IMR-90 (cell line): ENCODE results near the gene LRRC4.

Experiments
- BHLHE40 ChIP-seq: fragments of 150-350 bp; IDR thresholded peaks from 2 replicates; pipeline ENCODE4 v1.6.1; 2016; ENCODE audit warnings: mild to moderate bottlenecking, low read depth, low read length
- CEBPB ChIP-seq: IDR thresholded peaks from 2 replicates; pipeline ENCODE4 v1.6.1; 2012; ENCODE audit warnings: low read depth, low read length, improper control_type of control experiment
- FOS ChIP-seq: fragments of 150-350 bp; IDR thresholded peaks from 2 replicates; pipeline ENCODE4 v1.6.1; 2016; ENCODE audit warnings: low read depth, low read length
- POLR2A ChIP-seq: IDR thresholded peaks from 2 replicates; pipeline ENCODE4 v1.6.1; 2012; ENCODE audit warnings: mild to moderate bottlenecking, low read depth, low read length
- RAD21 ChIP-seq: IDR thresholded peaks from 2 replicates; pipeline ENCODE4 v1.6.1; 2012; ENCODE audit warnings: low read length, improper control_type of control experiment
- RFX5 ChIP-seq: IDR thresholded peaks from 2 replicates; pipeline ENCODE4 v1.8.0; 2012; ENCODE audit warnings: low read depth, mild to moderate bottlenecking, low read length, moderate library complexity
- TF ChIP-seq, protein P1 (sequence below): conservative IDR thresholded peaks from 2 replicates; pipeline ENCODE4 v1.5.1; 2012; ENCODE audit warnings: mild to moderate bottlenecking, low read depth, low read length, improper control_type of control experiment

DNA sequence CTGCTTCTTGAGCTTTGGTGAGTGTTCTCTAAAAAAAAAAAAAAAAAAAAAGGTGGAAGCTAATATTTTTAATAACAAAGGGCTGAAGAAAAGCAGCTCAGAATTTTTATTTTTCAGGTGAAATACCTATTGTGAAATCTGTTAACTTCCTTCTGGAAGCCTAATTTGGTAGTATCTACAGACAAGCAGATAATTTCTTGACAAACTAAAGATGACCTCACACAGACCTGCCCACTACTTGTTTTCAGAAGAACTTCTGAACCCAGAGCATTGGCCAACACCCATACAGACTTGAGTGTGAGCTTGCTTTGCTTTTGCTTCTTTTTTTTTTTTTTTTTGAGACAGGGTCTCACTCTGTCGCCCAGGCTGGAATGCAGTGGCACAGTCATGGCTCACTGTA, 31.2 kb downstream of the LRRC4 start:
- TF ChIP-seq POLR2A (no peak), RAD21 (no peak), RFX5 (no peak), BHLHE40 (no peak), FOS (no peak), CEBPB (peak; percentile 8; the same call in 1 of the 2 replicates)
- TF ChIP-seq, protein P1, sequence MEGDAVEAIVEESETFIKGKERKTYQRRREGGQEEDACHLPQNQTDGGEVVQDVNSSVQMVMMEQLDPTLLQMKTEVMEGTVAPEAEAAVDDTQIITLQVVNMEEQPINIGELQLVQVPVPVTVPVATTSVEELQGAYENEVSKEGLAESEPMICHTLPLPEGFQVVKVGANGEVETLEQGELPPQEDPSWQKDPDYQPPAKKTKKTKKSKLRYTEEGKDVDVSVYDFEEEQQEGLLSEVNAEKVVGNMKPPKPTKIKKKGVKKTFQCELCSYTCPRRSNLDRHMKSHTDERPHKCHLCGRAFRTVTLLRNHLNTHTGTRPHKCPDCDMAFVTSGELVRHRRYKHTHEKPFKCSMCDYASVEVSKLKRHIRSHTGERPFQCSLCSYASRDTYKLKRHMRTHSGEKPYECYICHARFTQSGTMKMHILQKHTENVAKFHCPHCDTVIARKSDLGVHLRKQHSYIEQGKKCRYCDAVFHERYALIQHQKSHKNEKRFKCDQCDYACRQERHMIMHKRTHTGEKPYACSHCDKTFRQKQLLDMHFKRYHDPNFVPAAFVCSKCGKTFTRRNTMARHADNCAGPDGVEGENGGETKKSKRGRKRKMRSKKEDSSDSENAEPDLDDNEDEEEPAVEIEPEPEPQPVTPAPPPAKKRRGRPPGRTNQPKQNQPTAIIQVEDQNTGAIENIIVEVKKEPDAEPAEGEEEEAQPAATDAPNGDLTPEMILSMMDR: no peak
